GM12878 (cell line): Measurements from ENCODE around the gene DDO. TPM values are rescaled to one million over a fixed set of nuclear protein-coding genes. Genes with fewer than 3 reads are reported as not detected.

Source experiments
- ATAC-seq: fragments of 200-7000 bp; cut with Tn5 transposase; 3 replicates; pipeline ENCODE4 v1.9.1; 2020; ENCODE audit warnings: mild to moderate bottlenecking, moderate library complexity
- BruUV-seq: library from RNA; stranded (reverse); fragments of 400-500 nt; replicated peaks from 2 replicates; lab custom pipeline; 2021; lab: Mats Ljungman, UMichigan
- CTCF ChIA-PET: fragments of 300-600 bp; sonication (Branson Sonifier 250); formaldehyde crosslinking; extraction: SDS; loops from one replicate; lab custom pipeline; 2021; ENCODE audit warnings: inconsistent platforms; lab: Yijun Ruan, JAX
- POLR2A ChIA-PET: fragments of 350-600 bp; formaldehyde crosslinking; extraction: SDS; loops from one replicate; lab custom pipeline; 2021; ENCODE audit warnings: inconsistent platforms; lab: Charles Lee
- RAD21 ChIA-PET: fragments of 300-600 bp; sonication (Branson Sonifier 250); formaldehyde crosslinking; loops from one replicate; lab custom pipeline; 2023; ENCODE audit warnings: antibody characterized with exemption; ENCODE audit not compliant: unreplicated experiment; lab: Charles Lee
- SMC1A ChIA-PET: fragments of 300-600 bp; sonication (Branson Sonifier 250); formaldehyde crosslinking; loops from one replicate; lab custom pipeline; 2023; ENCODE audit not compliant: unreplicated experiment, uncharacterized antibody; lab: Charles Lee
- DNase-seq: peaks from one replicate; pipeline ENCODE4 v3.0.0-alpha.2; 2011; ENCODE audit warnings: low read depth, low spot score
- FAIRE-seq: peaks from 3 replicates; lab custom pipeline; 2011; peaks lifted over from hg19 to GRCh38; lab: Jason Lieb, UNC
- H2AFZ ChIP-seq: 2 replicates; pipeline ENCODE4 v1.6.0; 2011; ENCODE audit warnings: low read depth, low read length, control low read depth; ENCODE audit not compliant: control insufficient read depth
- H3K27ac ChIP-seq: 2 replicates; pipeline ENCODE4 v1.5.1; 2011; ENCODE audit warnings: control low read depth; ENCODE audit not compliant: control insufficient read depth, insufficient read depth
- H3K27me3 ChIP-seq, 2 experiments: replicated peaks in 1 of 2; 2 replicates each; pipeline versions ENCODE4 v1.6.0 to v1.6.1; 2011; ENCODE audit warnings: low read length in 1 of 2; ENCODE audit not compliant: control insufficient read depth in 2 of 2, insufficient read depth in 2 of 2
- H3K36me3 ChIP-seq, 2 experiments: 2 replicates each; pipeline ENCODE4 v1.5.1; 2011; ENCODE audit warnings: low read length in 1 of 2; ENCODE audit not compliant: control insufficient read depth in 2 of 2, insufficient read depth in 2 of 2
- H3K4me1 ChIP-seq: 2 replicates; pipeline ENCODE4 v1.6.1; 2011; ENCODE audit warnings: mild to moderate bottlenecking, low read length, moderate library complexity, mixed read lengths; ENCODE audit not compliant: control insufficient read depth, insufficient read depth
- H3K4me2 ChIP-seq: 2 replicates; pipeline ENCODE4 v1.6.0; 2011; ENCODE audit warnings: control low read depth; ENCODE audit not compliant: control insufficient read depth, insufficient read depth
- H3K4me3 ChIP-seq: fragments of 200-600 bp; sonication (generic); 2 replicates; pipeline ENCODE4 v1.5.1; 2016
- H3K79me2 ChIP-seq: 2 replicates; pipeline ENCODE4 v1.6.0; 2011; ENCODE audit warnings: low read length; ENCODE audit not compliant: control insufficient read depth, insufficient read depth
- H3K9ac ChIP-seq: 2 replicates; pipeline ENCODE4 v1.8.0; 2011; ENCODE audit warnings: low read length, control low read depth, mixed read lengths; ENCODE audit not compliant: control insufficient read depth, insufficient read depth
- H3K9me3 ChIP-seq: replicated peaks from 3 replicates; pipeline ENCODE4 v1.5.1; 2011; ENCODE audit warnings: mild to moderate bottlenecking, low read length; ENCODE audit not compliant: control insufficient read depth, insufficient read depth
- H4K20me1 ChIP-seq: 2 replicates; pipeline ENCODE4 v1.6.0; 2011; ENCODE audit not compliant: control insufficient read depth, insufficient read depth
- BCLAF1 ChIP-seq: fragments of 450-650 bp; IDR thresholded peaks from 2 replicates; pipeline ENCODE4 v1.6.1; 2017; ENCODE audit warnings: antibody characterized with exemption, mild to moderate bottlenecking, moderate library complexity
- CBFB ChIP-seq: IDR thresholded peaks from 2 replicates; pipeline ENCODE4 v1.6.1; 2016; ENCODE audit warnings: antibody characterized with exemption, low read depth
- DPF2 ChIP-seq: fragments of 450-650 bp; IDR thresholded peaks from 2 replicates; pipeline ENCODE4 v1.6.1; 2017; ENCODE audit warnings: mild to moderate bottlenecking
- EGR1 ChIP-seq, 2 experiments: IDR thresholded peaks; 1 replicate in 1 of 2; 2 replicates in 1 of 2; pipeline ENCODE4 v1.6.1; 2011 to 2012; ENCODE audit warnings: low read depth in 2 of 2, low read length in 2 of 2, borderline replicate concordance in 1 of 2, mild to moderate bottlenecking in 1 of 2, moderate library complexity in 1 of 2
- NFIC ChIP-seq: IDR thresholded peaks from 2 replicates; pipeline ENCODE4 v1.6.1; 2012; ENCODE audit warnings: low read depth, mild to moderate bottlenecking, inconsistent platforms, low read length, moderate library complexity
- USF1 ChIP-seq: IDR thresholded peaks from 2 replicates; pipeline ENCODE4 v1.6.1; 2011; ENCODE audit warnings: borderline replicate concordance, low read depth, mild to moderate bottlenecking, moderate library complexity, mixed read lengths, low read length; ENCODE audit not compliant: insufficient read depth; ENCODE audit errors: extremely low read length
- YY1 ChIP-seq: IDR thresholded peaks from 2 replicates; pipeline ENCODE4 v1.6.1; 2011; ENCODE audit warnings: low read depth, mild to moderate bottlenecking, low read length
- WGBS: methylation state at CpG from one replicate; pipeline ENCODE4 v1.1.6; 2016; ENCODE audit warnings: low lambda C conversion rate; ENCODE audit not compliant: insufficient replicate concordance, insufficient coverage; ENCODE audit errors: missing lambda C conversion rate; 5-methylcytosine and 5-hydroxymethylcytosine counted together
- in situ Hi-C: fragments of 300-500 bp; cut with MboI; formaldehyde crosslinking; loops from 9 replicates; pipeline ENCODE4 v1.14.3; 2018; ENCODE audit warnings: mixed read lengths
- intact Hi-C: fragments of 100-400 bp; cut with micrococcal nuclease; formaldehyde crosslinking; loops from one replicate; pipeline ENCODE4 v1.14.2; 2022; ENCODE audit not compliant: unreplicated experiment
- polyA plus RNA-seq, 11 experiments: library from polyadenylated mRNA; depleted of rRNA in 4 of 11; unstranded in 6 of 11; stranded (reverse) in 5 of 11; fragments of >200 nt; fragmentation: Nextera tagmentation in 4 of 11; fragmentation: Illumina TruSeq in 1 of 11; extraction: Ambion mirVana in 4 of 11; extraction: Trizol in 1 of 11; gene quantifications; 1 replicate in 1 of 11; 2 replicates in 10 of 11; pipeline versions ENCODE4 v1.2.1 to v1.2.3, GENCODE V29; 2011 to 2016; ENCODE audit warnings: inconsistent platforms in 2 of 11, missing spikeins in 2 of 11, low read depth in 1 of 11
- total RNA-seq, 4 experiments: library from RNA; depleted of rRNA in 3 of 4; stranded (reverse); fragments of >200 nt in 3 of 4; fragmentation: Illumina TruSeq in 1 of 4; extraction: Trizol in 1 of 4; gene quantifications; 2 replicates each; pipeline versions ENCODE4 v1.2.1 to v1.2.3, GENCODE V29; 2013 to 2021

Gene DDO
- total and polyA plus RNA-seq, 10 of the 15 experiments (the other 5 are each of a cell fraction or from before 2014, with no cell fraction given), result 0.04 to 0.14 (median 0.09) TPM; not detected in 6

GRCh38 chr6:110425816-110426215 lies 10.4 kb upstream of the DDO start:
- POLR2A ChIA-PET, result no interaction called here
- H3K9ac ChIP-seq, result no peak overlapping the region
- DNase-seq (no peak), ATAC-seq (no peak)
- H3K4me3 ChIP-seq, result no peak overlapping the region
- in situ Hi-C loops, result no loop called here
- H3K36me3 ChIP-seq, result no peaks in the 10 kb centered on the region
- H3K4me2 ChIP-seq, result no peak overlapping the region
- TF ChIP-seq BCLAF1, result no peak
- TF ChIP-seq USF1, result no peak
- TF ChIP-seq YY1, result no peak
- TF ChIP-seq CBFB, result no peak
- no peak for TF ChIP-seq DPF2
- TF ChIP-seq EGR1 (IDR thresholded peaks at IDR 0.05; ENCODE audit: borderline replicate concordance in 1 of 2, low read depth in 2 of 2, low read length in 2 of 2), result no peak
- no peak for TF ChIP-seq NFIC
- TF ChIP-seq, all 136 proteins: peak for 0
- ChIA-PET RAD21 (no interaction called here), CTCF (no interaction called here), SMC1A (no interaction called here)
- H3K4me1 ChIP-seq, result no peaks in the 10 kb centered on the region
- H3K79me2 ChIP-seq, result no peaks in the 10 kb centered on the region
- H3K27ac ChIP-seq, result no peak overlapping the region
- H2AFZ ChIP-seq, result no peak overlapping the region
- peaks cover 5% of the 10 kb centered on the region; the same call in 2 of the 3 replicates for H3K9me3 ChIP-seq
- intact Hi-C loops, result no loop called here
- 3% methylated on average over 5 of the region's 5 CpGs for WGBS
- no peaks in the 10 kb centered on the region; a peak in 1 of 4 replicates for H3K27me3 ChIP-seq
- H4K20me1 ChIP-seq, result no peaks in the 10 kb centered on the region
- BruUV-seq, result no TSS peak
- no peak for FAIRE-seq
